Nephron progenitor cell (in vitro differentiated cells): Measurements from ENCODE around the gene RPL41.
"Not testable (repeated sequence)": the region's sequence is repeated elsewhere in the genome, so short reads cannot be mapped to it uniquely, and the experiment has no call there.

ENCODE experiments used
- DNase-seq: peaks from one replicate; pipeline ENCODE4 v3.0.0; 2021
- H3K27ac Mint-ChIP-seq: 2 replicates; pipeline ENCODE4 v1.8.0; 2021; ENCODE audit warnings: mild to moderate bottlenecking, moderate library complexity, mixed read lengths
- H3K27me3 Mint-ChIP-seq: 2 replicates; pipeline ENCODE4 v1.8.0; 2021; ENCODE audit warnings: mild to moderate bottlenecking, low read depth, mixed read lengths; ENCODE audit not compliant: poor library complexity
- H3K36me3 Mint-ChIP-seq: 2 replicates; pipeline ENCODE4 v1.8.0; 2021; ENCODE audit warnings: low read depth, mixed read lengths
- H3K4me1 Mint-ChIP-seq: 2 replicates; pipeline ENCODE4 v1.8.0; 2021; ENCODE audit warnings: mixed read lengths
- H3K4me3 Mint-ChIP-seq: 2 replicates; pipeline ENCODE4 v1.8.0; 2021; ENCODE audit warnings: mild to moderate bottlenecking, moderate library complexity, mixed read lengths
- H3K9me3 Mint-ChIP-seq: 2 replicates; pipeline ENCODE4 v1.8.0; 2021; ENCODE audit warnings: mild to moderate bottlenecking, moderate library complexity, mixed read lengths
- CTCF ChIP-seq: fragments of 200-600 bp; sonication (generic); IDR thresholded peaks from 2 replicates; pipeline ENCODE4 v1.5.0; 2021; ENCODE audit warnings: antibody characterized with exemption

Gene RPL41

GRCh38 chr12:56153678-56154065 lies 37.2 kb downstream of the RPL41 start:
- H3K4me3 Mint-ChIP-seq: peak overlapping the region; percentile 98

GRCh38 chr12:56154246-56154771 lies 37.9 kb downstream of the RPL41 start:
- Mint-ChIP-seq H3K36me3 (peaks cover 16% of the 10 kb centered on the region), H3K4me3 (peak overlapping the region; percentile 98), H3K27ac (no peak overlapping the region), H3K27me3 (peaks cover 3% of the 10 kb centered on the region), H3K9me3 (no peaks in the 10 kb centered on the region), H3K4me1 (peaks cover 54% of the 10 kb centered on the region)
- no peak for DNase-seq
- no peak for TF ChIP-seq CTCF

More at GRCh38 chr12:56153678-56154065, 37.2 kb downstream of the RPL41 start:
- peaks cover 49% of the 10 kb centered on the region for H3K4me1 Mint-ChIP-seq
- peaks cover 3% of the 10 kb centered on the region for H3K27me3 Mint-ChIP-seq
- H3K9me3 Mint-ChIP-seq: no peaks in the 10 kb centered on the region
- TF ChIP-seq CTCF: no peak
- H3K36me3 Mint-ChIP-seq: peaks cover 14% of the 10 kb centered on the region
- DNase-seq: no peak
- H3K27ac Mint-ChIP-seq: no peak overlapping the region

DNA sequence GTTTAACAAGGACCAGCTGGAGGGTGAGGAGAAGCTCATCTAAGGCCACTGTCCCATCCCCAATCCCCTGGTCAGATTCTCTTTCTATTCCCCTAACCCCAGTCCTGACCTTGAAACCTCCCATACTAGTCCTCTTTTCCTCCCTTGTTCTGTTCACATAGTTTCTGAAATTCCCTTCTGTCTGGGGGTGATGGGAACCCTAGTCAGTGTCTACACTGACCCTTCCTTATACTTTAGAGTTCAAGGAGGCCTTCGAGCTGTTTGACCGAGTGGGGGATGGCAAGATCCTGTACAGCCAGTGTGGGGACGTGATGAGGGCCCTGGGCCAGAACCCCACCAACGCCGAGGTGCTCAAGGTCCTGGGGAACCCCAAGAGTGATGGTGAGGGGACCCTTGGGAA lies 38.4 kb downstream of the RPL41 start:
- DNase-seq: no peak
- TF ChIP-seq CTCF: no peak
- Mint-ChIP-seq H3K27ac (peak overlapping the region; percentile 30), H3K27me3 (peaks cover 3% of the 10 kb centered on the region), H3K36me3 (peaks cover 20% of the 10 kb centered on the region), H3K4me1 (peaks cover 59% of the 10 kb centered on the region), H3K9me3 (no peaks in the 10 kb centered on the region), H3K4me3 (peak overlapping the region; percentile 58)

GRCh38 chr12:56155256-56155845 lies 38.9 kb downstream of the RPL41 start:
- H3K9me3 Mint-ChIP-seq: no peaks in the 10 kb centered on the region
- H3K4me3 Mint-ChIP-seq: peak overlapping the region; percentile 58
- peak overlapping the region; percentile 74 for H3K27ac Mint-ChIP-seq
- peaks cover 3% of the 10 kb centered on the region for H3K27me3 Mint-ChIP-seq
- peaks cover 26% of the 10 kb centered on the region for H3K36me3 Mint-ChIP-seq
- peaks cover 64% of the 10 kb centered on the region for H3K4me1 Mint-ChIP-seq
- no peak for TF ChIP-seq CTCF
- no peak for DNase-seq

GRCh38 chr12:56156464-56157200 lies 40.2 kb downstream of the RPL41 start:
- not testable (repeated sequence) for H3K9me3 Mint-ChIP-seq, H3K27me3 Mint-ChIP-seq, DNase-seq
- peaks cover 37% of the 10 kb centered on the region for H3K36me3 Mint-ChIP-seq
- H3K4me1 Mint-ChIP-seq: peaks cover 72% of the 10 kb centered on the region
- peak overlapping the region; percentile 98 for H3K27ac Mint-ChIP-seq
- peak overlapping the region; percentile 92 for H3K4me3 Mint-ChIP-seq

- Mint-ChIP-seq H3K27me3 (peaks cover 3% of the 10 kb centered on the region), H3K4me3 (peak overlapping the region; percentile 92), H3K27ac (peak overlapping the region; percentile 98), H3K36me3 (peaks cover 44% of the 10 kb centered on the region), H3K9me3 (no peaks in the 10 kb centered on the region), H3K4me1 (peaks cover 75% of the 10 kb centered on the region)
- peak; percentile 54 for TF ChIP-seq CTCF
- peak; percentile 73 for DNase-seq
These were observed 41.0 kb downstream of the RPL41 start for GRCh38 chr12:56157201-56158028.
